Renal cortical epithelial cell (primary cell): Measurements from ENCODE around the gene OPCML. TPM values are rescaled to one million over a fixed set of nuclear protein-coding genes. Genes with fewer than 3 reads are reported as not detected.

ENCODE experiments used
- DNase-seq: peaks from one replicate; pipeline ENCODE4 v3.0.0-alpha.2; 2011; ENCODE audit warnings: low read depth
- total RNA-seq: library from RNA; depleted of rRNA; stranded (reverse); fragments of >200 nt; gene quantifications from 2 replicates; pipeline ENCODE4 v1.2.3, GENCODE V29; 2014

The OPCML gene
- total RNA-seq, 1 donor from 2014 or later: not detected

DNA sequence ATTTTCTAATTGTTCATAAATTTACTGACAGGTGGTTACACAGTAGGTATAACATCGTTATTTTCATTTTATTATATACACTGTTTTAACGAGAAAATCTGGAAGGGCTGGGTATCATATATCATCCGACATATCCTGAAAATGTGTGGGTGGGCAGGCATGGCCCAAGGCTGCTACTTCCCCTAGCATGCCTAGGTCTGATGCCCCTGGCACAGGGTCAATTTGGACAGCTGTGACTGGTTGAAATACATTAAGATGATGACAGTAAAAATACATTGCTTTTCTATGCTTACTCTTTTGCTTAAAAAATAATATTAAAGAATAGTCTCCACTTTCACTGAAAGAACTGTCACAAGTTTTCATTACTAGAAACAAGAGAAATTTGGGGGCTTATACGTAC, 908.8 kb downstream of the OPCML start:
- DNase-seq: no peak

DNA sequence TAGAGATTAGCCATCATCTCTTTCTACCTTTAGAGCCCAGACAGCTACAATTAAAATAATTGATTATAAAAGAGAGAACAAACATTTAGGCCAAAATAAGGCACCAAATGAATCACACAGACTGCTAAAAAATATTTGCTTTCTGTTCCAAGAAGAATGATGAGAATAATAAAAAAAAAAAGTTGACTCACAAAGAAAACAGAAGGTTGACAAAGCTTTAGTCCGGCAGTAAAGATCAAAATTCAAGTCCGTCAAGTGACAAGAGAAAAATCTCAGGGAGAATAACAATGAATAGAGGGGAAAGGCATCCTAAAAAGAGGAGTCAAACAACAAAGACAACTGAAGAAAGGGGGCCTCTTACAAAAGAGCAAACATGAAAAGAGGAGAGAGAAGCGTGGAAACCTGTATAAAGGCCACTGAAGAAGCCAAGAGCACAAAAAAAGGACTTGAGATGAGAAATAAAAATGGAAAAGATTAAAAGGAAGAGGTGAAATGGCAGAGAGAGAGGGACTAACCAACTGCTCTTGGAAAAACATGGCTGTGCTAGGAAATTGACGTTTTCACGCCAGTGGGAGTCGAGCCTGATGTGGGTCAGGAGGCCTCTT, 910.2 kb downstream of the OPCML start:
- DNase-seq: no peak

DNA sequence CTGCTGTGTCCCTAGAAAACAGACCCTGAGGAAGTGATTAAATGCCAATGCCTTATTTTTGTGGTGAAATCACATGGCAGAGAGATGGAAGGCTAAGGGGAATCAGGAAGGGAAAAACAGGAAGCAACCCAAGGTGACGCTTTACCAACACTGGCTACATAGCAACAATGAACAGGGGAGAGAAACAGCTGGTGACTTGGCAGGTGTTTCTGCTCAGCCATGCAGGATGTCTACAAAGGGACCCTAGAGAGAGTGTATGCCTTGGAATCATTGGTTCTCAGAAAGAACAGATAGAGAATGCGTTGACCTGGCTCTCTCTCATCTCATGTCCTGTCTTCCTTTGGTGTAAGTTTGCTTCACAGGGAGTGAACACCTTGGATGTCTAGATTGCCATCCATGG, 911.9 kb downstream of the OPCML start:
- DNase-seq: no peak

DNA sequence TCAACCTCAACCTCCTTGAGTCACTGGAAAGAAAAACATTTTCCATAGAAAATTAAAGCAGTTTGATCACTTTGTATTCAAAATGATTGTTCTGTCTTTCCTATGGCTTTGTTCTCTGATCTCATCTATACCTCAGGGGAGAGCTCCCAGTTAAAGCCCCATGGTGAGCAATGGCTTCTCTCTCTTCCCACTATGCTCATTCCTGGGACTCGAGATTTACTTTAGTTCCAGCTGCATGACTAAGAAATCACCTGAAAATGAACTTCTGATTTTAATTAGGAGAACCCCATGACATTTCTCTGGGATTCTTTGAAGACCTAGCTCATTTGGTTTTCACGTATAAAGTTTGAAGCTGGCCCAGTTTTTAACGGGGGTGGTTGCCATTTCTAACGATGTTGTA, 921.5 kb downstream of the OPCML start:
- no peak for DNase-seq

DNA sequence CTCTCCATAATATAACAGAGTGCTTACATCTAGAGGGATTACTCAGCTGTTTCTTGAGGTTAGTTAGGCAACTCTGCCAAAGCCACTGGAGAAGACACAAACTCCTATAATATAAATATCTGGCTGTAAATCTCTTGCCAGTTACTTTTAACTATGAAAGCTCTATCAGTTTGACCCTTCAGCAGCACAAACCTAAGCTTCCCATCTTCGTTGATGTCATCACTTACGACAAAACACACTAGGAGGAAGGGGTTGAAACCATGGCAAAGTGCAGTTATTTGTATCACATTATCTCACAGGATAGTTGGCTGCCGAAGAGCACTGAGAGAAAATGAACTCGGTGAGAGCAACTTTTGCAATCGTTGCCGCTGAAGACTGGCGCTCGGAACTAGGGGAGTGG, 922.1 kb downstream of the OPCML start:
- no peak for DNase-seq

DNA sequence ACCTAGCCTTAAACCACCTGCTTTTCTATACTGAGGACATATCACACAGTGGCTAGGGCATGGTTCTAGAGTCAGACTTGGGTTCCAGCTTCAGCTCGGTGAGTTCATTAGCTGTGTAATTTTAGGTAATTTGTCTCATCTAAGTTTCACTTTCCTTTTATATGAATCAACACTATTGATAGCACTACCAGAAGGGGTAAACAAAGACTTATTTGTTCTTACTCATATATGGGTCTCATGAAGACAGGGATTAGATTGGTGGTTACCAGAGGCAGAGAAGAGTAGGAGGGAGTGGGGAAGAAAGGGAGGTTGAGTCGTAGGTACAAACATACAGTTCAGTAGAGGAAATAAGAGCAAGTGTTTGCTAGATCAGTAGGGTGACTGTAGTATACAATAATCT, 924.7 kb downstream of the OPCML start:
- no peak for DNase-seq

DNA sequence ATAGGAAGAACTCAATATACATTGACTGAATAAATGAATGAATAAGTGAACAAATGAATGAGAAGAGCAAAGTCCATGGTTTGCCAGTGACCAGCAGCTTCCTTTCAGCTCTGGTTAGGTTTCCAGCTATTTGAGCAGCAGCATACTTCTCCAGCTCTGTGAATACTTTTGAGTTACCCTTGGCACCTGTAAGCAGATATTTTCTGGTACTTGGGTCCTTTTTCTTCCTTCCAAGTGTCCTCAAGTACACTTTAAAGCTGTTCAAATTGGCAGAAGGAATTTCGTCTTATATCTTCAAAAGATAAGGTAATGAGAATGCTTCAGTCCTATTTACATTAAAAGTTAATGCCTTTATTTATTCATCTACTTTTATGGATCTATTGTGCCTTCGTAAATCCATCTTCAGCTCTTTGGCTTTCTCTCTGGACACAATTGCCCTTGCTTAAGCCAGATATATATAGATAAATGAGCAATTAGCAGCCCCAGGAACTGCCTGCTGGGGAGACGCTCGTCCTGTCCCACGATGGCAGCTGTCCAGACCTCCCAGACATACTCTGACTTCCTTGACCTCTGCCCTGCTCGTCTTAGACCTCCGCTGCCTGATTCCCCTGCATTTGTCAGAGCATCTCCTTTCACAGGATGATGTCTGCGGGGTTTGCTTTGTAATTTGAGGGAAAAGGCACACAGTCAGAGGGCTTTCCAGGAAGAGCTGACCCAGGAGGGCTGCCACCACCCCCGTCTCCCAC, 926.3 kb downstream of the OPCML start:
- no peak for DNase-seq

DNA sequence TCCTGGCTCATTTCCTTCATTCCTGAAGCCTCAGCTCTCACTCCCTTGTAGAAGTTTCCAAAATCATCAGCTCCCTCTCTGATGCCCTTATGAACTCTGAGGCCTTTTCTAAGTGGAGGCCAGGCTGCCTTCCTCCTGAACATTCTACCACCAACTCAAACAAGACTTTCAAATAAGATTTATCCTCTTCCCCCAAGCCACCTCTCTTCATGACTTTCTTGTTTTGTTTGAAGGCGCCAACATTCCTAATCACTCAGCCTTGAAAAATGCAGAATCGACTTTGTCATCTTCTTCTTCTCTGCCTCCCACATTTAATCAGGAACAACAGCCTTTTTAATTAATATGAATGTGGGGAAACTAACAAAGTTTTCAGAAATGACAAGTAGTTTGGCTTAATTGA, 927.9 kb downstream of the OPCML start:
- peak; percentile 2 for DNase-seq

DNA sequence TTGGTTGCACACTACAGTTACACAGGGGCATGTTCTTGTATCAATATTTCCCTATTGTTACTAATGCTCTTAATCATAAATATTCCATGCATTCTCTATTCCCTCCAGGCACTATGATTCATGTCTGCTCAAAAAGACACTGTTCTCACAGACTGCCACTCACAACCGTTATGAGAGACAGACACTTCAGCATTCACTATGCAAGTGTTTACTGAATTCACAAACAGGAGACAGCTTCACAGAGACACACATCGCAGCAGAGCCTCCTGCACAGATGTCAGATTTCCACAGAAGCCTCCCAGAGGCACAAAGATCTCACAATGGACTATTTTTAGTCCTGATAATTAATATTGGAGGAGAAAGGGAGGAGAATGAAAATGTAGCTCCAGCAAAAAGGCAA, 930.4 kb downstream of the OPCML start:
- no peak for DNase-seq

DNA sequence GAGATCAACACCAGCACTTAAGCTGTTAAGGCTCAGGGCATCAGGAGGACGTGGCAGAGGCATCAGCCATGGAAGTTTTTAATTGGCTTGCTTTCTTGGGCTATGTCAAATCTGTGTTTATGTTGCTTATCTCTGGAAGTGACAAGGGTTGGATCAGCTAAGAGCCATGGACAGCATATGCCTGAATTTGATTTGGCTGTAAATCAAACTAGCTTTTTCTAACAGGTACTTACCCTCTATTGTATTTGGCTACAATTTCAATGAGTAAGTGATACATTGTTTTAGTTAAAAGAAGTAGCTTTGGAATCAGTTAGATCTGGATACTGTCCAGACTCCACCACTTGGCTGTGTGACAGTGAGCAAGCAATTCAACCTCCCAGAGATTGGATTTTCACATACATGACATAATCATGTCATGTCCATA, 936.6 kb downstream of the OPCML start:
- DNase-seq: no peak

DNA sequence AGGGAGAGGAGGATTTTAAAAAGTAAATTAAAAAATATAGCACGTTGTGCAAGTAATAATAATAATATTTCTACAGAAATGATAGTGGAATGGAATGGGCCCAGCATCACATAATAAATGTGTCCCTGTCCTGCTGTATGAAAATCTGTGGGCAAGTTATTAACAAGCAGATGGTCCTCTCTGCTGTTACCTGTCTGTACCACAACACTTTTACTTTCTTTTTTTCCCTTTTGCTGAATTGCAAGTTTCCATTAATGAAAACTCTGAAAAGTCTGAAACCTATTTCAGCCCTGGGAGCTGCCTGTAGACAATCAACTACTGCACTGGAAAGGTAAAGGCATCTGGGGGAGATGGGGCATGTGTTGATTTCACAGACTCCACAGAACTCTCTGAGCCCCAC, 937.1 kb downstream of the OPCML start:
- no peak for DNase-seq

DNA sequence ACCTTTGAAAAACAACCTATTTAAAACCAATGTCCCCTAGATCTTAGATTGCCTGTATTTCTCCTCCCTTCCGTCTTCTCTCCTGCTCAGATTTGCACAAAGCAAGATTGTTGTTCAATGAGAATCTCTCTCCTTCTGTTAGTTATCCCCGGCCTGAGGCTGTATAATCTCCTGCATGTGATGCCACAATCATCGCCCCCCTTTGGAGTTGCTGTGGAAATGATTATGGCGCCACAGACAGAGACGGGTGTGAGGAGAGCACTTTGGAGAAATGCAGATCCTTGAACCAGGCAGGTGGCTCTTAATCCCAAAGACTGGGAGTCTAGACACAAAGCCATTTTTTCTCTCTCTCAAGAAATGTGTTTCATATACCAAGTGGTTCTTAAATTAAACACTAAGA, 941.3 kb downstream of the OPCML start:
- DNase-seq: no peak

DNA sequence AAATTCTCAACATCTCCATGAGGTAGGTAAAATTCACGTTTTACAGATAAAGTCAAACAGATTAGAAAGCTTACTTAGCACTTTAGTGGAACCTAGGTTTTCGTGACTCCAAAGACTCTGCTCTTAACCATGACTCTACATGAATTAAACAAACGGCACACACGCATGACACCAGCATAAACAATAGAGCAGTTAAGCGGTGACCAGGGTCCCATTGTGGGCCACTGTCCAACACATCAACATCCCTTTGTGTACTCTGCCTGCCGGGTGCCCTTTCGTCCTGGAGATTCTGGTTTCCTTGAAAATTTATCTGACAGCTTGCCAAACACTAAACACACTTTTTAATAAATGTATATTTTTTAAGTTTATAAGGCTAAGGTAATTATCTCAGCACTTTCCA, 941.7 kb downstream of the OPCML start:
- DNase-seq: no peak

DNA sequence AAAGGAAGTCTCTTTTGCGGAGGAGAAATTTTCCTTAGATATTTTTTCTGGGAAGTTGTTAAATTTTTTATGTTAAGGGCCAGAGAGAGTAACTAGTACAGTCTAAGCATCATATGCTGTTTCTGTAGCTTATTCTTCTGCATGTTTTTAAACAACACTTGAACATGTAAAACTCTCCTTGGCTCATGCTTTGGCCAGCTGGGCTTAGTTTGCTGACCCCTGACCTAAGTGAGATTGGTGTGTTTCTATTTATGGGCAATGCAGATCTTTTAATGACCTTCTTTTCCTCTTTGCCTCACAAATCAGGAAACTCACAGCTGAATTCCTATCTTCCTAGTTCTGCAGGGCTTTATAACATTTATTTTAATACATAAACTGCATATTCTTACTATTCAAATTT, 942.5 kb downstream of the OPCML start:
- DNase-seq: no peak

DNA sequence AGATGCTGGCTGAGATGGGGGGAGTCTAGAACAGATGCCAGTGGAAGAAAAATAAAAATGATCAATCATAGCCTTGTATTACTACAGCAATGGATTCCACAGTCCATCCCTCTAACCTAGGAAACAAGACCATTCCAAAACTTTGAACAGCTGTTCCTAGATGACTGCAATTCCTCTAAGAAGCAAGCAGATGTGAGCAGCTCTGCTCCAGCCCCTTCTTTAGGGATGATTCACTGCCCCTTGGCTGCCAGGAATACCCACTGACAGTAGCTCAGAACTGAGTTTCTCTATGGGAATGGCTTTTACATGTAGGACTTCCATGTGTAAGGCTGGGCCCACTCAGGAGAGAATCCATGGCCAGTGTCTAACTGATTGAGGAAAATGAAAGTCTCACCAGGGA, 943.9 kb downstream of the OPCML start:
- no peak for DNase-seq

DNA sequence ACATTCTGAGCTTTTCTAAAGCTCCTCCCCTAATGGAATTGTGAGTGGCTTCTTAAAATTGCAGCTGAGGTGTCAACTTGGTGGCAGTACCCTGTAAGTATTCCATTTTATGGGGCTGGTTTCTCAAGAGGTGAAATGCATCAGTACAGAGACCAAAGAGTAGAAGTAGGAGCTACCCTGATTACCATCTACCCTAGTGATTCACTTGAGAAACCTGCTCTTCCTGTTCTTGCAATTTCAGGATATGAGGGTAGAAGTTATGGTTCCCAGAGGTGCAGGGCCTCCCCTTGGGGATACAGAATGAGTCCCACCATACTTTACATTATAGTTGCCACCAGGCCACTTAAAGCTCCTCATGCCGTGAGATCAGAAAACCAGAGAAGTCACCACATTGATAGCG, 944.6 kb downstream of the OPCML start:
- DNase-seq: no peak

DNA sequence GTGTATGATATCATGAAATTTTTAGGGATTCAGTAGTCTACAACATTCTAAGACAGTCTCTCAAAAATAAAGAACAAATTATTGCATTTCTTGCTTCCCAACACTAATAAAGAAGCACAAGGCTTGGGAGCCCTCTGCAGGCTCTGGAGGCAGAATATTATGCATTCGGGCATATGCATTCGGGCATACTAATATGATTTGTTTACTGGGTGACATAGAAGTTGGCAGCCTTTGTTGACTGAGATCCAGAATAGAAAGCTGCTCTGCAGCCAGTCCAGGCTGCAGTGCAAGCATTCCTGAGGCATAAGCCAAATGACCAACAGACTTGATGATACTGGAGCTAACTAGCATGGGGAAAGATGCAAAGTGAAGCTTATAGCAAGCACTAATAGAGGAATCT, 945.5 kb downstream of the OPCML start:
- DNase-seq: no peak

DNA sequence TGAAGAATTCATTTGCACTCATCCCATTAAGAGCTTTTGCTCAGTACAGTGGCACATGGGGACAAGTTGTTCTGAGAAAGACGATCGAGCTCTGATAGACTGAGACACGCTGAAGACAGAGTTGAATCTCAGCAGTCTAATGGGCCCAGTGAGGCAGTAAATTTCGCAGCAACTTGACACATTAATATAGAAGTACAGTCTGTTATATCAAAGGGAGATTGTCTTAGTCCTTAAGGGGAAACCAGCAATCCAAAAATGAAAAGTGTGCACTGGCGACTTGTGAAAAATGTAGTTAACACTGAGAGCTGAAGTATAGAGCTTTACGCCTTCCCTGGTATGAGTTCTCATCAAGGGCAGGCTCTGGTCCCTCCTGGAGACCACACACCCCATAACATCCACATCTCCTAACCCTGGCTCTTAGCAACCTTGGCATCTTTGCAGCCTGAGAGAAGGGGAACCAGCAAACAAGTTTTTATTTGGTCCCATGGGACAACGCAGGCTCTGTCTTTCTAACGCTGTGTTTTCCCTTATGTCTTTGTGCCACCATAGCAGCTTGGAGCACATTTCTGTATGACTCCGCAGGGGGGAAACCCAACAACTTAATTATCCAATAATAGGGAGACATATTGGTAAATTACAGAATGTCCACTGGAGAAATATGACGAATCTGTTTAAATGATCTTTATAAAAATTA, 952.5 kb downstream of the OPCML start:
- no peak for DNase-seq

DNA sequence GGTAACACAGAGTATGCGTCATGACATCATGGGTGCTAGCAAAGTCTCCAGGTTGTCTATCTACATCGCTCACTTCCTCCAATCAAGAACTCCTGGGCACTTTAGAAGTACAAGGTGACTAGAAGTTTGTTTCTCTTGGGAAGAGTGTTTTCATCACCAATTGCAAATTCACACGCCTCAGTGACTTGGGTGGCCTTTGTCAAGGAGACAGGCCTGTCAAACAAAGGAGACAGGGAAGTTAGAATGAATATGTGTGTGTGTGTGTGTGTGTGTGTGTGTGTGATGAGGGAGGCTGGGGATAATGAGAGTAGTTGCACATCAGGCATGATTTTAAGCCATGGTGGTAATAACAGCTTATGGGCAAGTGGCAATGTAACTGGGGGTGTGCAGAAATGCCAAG, 953.2 kb downstream of the OPCML start:
- DNase-seq: no peak

DNA sequence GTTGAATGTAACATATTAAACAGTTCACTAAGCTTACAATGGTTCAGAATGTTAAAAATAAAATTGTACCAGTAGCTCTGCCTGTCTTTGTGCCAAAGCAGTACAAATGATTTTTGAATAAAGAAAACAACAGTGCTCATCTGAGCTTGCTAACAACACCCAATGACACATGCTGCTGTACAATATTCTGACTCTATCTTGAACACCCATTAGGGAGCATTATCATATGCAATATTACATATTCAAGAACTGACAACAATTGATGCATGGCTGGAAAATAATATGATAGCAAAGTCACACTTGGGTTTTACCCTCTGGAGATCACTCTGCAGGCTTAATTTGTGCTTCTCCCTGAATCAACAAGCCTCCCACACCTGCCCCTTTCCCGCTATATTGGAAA, 953.7 kb downstream of the OPCML start:
- DNase-seq: no peak

DNA sequence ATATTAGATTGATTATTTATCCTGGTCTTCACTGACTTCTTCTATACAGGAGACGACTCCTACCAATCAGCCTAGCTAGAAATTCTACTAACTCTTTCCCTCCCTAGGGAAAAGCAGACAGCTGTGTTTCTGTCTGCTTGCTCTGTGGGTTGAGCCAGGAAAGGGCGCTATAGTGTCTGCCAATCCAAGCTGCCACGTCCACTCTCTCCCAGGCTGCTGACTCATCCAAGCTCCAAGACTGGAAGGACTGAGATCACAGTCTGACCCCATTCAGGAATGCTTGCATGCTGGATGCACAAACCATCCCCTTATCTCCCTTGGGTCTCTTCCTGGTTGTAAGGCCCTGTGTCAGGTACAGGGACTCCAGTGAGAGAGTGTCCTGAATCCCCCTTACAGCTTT, 955.6 kb downstream of the OPCML start:
- DNase-seq: peak; percentile 36

DNA sequence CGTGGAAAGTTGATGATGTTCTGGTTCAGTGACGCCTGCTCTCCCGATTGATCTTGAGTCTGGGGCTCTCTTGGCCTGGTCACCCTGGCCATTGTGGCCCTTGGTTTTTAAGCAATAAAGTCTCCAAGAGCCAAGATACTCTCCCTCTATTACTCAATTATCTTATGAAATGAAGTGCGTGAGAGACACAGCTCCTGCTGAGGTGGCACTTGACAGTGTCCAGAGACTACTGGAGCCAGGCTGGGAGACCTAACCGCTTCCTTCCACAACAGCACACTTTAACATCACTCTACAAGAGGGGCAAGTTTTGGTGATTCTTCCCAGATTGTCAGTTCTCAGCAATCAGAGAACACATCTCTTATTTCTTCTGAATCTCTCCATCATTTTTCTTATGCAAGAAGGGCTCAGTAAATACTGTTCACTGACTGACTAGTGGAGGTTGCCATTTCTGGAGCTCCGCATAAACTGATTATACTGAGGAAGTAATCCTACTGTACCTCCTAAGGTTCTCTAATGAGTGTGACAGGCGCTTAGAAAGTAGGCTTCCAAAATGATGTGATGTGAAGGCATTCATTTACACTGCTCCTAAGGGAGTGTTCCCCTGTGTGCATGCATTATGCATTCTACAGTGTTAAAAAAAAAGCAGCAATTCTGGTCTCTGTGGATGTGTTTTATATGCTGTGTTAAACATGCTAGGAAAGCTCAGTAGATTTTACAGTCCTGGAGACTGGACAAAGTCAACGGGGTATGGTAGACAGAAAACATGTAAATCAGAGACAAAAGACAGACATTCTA, 968.0 kb downstream of the OPCML start:
- DNase-seq: no peak

DNA sequence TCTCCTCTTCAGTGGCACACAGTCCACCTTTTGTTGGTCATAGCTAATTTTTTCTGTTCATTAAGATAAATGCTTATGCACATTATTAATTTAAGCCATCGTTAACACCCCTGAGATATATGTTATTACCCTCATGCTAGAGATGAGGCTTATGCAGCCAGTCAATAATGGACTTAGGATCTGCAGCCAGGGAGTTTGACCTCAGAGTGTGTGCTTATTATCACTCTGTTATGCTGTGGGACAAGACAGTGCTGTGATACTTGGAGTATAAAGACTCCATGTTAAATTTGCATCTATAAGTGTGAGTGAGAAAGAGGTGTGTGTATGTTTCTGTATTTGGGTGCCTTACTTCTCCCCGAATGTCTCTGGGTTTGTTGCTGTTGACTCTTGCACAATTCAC, 969.3 kb downstream of the OPCML start:
- DNase-seq: no peak
